Right atrium auricular region (tissue), 2 donors: Measurements from ENCODE around the gene ARL3. TPM values are rescaled to one million over a fixed set of nuclear protein-coding genes. Genes with fewer than 3 reads are reported as not detected.

Source experiments
- DNase-seq: peaks from one replicate; pipeline ENCODE4 v3.0.0-alpha.2; 2019; ENCODE audit warnings: low spot score
- H3K27ac ChIP-seq, 2 donors: fragments of 200-600 bp; sonication (generic); 1 replicate in 1 of 2; 2 replicates in 1 of 2; pipeline ENCODE4 v1.5.1; 2016 to 2019
- H3K27me3 ChIP-seq, 2 donors: fragments of 200-600 bp; sonication (generic); one replicate each; pipeline versions ENCODE4 v1.5.1 to v1.6.0; 2017 to 2019
- H3K36me3 ChIP-seq: fragments of 200-600 bp; sonication (generic); one replicate; pipeline ENCODE4 v1.5.1; 2016
- H3K4me1 ChIP-seq, 2 donors: fragments of 200-600 bp; sonication (generic); one replicate each; pipeline versions ENCODE4 v1.5.1 to v1.6.0; 2017 to 2019
- H3K4me3 ChIP-seq, 2 donors: fragments of 200-600 bp; sonication (generic); 1 replicate in 1 of 2; 2 replicates in 1 of 2; pipeline ENCODE4 v1.5.1; 2017 to 2019; ENCODE audit warnings: mild to moderate bottlenecking in 1 of 2, moderate library complexity in 1 of 2
- H3K9me3 ChIP-seq, 2 donors: fragments of 200-600 bp; sonication (generic); one replicate each; pipeline ENCODE4 v1.5.1; 2019
- CTCF ChIP-seq, 2 donors: fragments of 200-600 bp; sonication (generic); IDR thresholded peaks; one replicate each; pipeline ENCODE4 v1.5.1; 2019; ENCODE audit warnings: antibody characterized with exemption in 2 of 2
- total RNA-seq, 2 donors: library from RNA; depleted of rRNA; stranded (reverse); fragments of >200 nt; gene quantifications; one replicate each; pipeline ENCODE4 v1.1.0, GENCODE V29; 2016

The ARL3 gene
- total RNA-seq, 2 donors from 2014 or later = 5.7 to 6.4 TPM

- TF ChIP-seq CTCF (IDR thresholded peaks at IDR 0.05) = no peak
- Histone ChIP-seq H3K36me3 (peaks cover 59% of the 10 kb centered on the region), H3K9me3 (no peaks in the 10 kb centered on the region), H3K27ac (peak overlapping the region in 1 of 2 donors; percentile 53), H3K4me1 (peaks cover 0 to 53% of the 10 kb centered on the region in 2 donors), H3K27me3 (no peaks in the 10 kb centered on the region), H3K4me3 (no peak overlapping the region)
- DNase-seq = no peak
Measured at GRCh38 chr10:102656791-102657371, 57.3 kb downstream of the ARL3 start.

DNA sequence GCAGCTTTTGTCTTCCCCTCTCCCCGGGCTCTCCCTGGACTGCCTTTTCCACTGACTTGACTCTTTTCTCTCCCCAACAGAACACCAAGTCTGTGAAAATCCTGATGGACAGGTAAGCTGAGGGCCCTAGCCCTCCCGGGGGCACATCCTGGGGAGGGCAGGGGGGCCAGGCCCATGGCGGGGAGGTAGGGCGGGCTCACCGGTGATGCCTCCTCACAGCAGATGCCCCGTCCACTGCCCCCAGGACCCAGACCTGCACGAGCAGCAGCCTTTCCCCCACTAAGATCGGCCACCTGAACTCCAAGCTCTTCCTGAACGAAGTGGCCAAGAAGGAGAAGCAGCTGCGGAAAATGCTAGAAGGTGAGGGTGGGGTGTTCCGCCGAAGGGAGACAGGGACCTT, 58.2 kb downstream of the ARL3 start:
- Histone ChIP-seq H3K9me3 (no peaks in the 10 kb centered on the region), H3K27me3 (no peaks in the 10 kb centered on the region), H3K36me3 (peaks cover 64% of the 10 kb centered on the region), H3K4me1 (peaks cover 0 to 53% of the 10 kb centered on the region in 2 donors), H3K4me3 (no peak overlapping the region), H3K27ac (no peak overlapping the region)
- no peak for TF ChIP-seq CTCF (IDR thresholded peaks at IDR 0.05)
- DNase-seq = no peak

GRCh38 chr10:102654969-102655368, 59.2 kb downstream of the ARL3 start:
- no peak overlapping the region for H3K4me3 ChIP-seq
- H3K27ac ChIP-seq = no peak overlapping the region
- no peak for DNase-seq
- H3K27me3 ChIP-seq = no peaks in the 10 kb centered on the region
- peaks cover 0 to 54% of the 10 kb centered on the region in 2 donors for H3K4me1 ChIP-seq
- no peaks in the 10 kb centered on the region for H3K9me3 ChIP-seq
- H3K36me3 ChIP-seq = peaks cover 64% of the 10 kb centered on the region
- no peak for TF ChIP-seq CTCF (IDR thresholded peaks at IDR 0.05)

DNA sequence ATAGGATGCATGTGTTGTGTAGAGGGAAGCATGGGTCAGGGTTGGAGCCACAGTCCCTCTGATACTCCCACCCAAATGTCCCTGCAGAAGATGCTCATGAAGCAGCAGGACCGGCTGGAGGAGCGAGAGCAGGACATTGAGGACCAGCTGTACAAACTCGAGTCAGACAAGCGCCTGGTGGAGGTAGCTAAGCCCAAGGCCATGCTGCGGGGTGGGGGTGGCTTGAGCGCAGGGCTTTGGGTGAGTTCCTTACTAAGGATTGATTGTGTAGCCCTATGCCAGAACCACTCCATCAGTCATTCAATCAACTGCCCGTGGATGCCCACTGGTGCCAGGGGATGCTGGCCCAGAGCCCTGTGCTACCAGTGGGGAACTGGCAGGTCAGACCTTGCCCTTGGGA, 59.6 kb downstream of the ARL3 start:
- TF ChIP-seq CTCF (IDR thresholded peaks at IDR 0.05) = no peak
- H3K9me3 ChIP-seq = no peaks in the 10 kb centered on the region
- peaks cover 64% of the 10 kb centered on the region for H3K36me3 ChIP-seq
- H3K4me3 ChIP-seq = no peak overlapping the region
- H3K27me3 ChIP-seq = no peaks in the 10 kb centered on the region
- H3K4me1 ChIP-seq = peaks cover 0 to 58% of the 10 kb centered on the region in 2 donors
- no peak for DNase-seq
- H3K27ac ChIP-seq = no peak overlapping the region

GRCh38 chr10:102653060-102653459, 61.1 kb downstream of the ARL3 start:
- DNase-seq = no peak
- Histone ChIP-seq H3K9me3 (no peaks in the 10 kb centered on the region), H3K4me3 (no peak overlapping the region), H3K27me3 (no peaks in the 10 kb centered on the region), H3K27ac (peak overlapping the region in 1 of 2 donors; percentile 11), H3K4me1 (peaks cover 0 to 68% of the 10 kb centered on the region in 2 donors), H3K36me3 (peaks cover 57% of the 10 kb centered on the region)
- no peak for TF ChIP-seq CTCF (IDR thresholded peaks at IDR 0.05)
